K562 (cell line): ENCODE measurements around the gene CLCF1.

Experiments
- CBX1 ChIP-seq: sonication (generic); IDR thresholded peaks from 2 replicates; pipeline ENCODE4 v1.6.1; 2016; ENCODE audit warnings: antibody characterized with exemption, low read depth, mild to moderate bottlenecking
- EGR1 ChIP-seq: fragments of 450-650 bp; conservative IDR thresholded peaks from 2 replicates; pipeline ENCODE4 v1.6.1; 2017; ENCODE audit warnings: mild to moderate bottlenecking
- FOXM1 ChIP-seq, 2 experiments: fragments of 450-650 bp in 1 of 2; sonication (generic) in 1 of 2; formaldehyde crosslinking in 1 of 2; IDR thresholded peaks; 2 replicates each; pipeline versions ENCODE4 v1.6.1 to v1.9.0; 2017 to 2022; ENCODE audit warnings: low read depth in 2 of 2, mild to moderate bottlenecking in 2 of 2, missing genetic modification reagents in 1 of 2, moderate library complexity in 1 of 2
- HDGF ChIP-seq: fragments of 450-650 bp; IDR thresholded peaks from 2 replicates; pipeline ENCODE4 v1.6.1; 2016
- HNRNPH1 ChIP-seq: fragments of 200-400 bp; formaldehyde crosslinking; optimal IDR thresholded peaks from 2 replicates; pipeline ENCODE3; 2017; ENCODE audit warnings: low read depth, mild to moderate bottlenecking, low read length, moderate library complexity
- JUND ChIP-seq, 2 experiments: IDR thresholded peaks; 2 replicates in 1 of 2; 3 replicates in 1 of 2; pipeline ENCODE4 v1.6.1; 2011; ENCODE audit warnings: borderline replicate concordance in 2 of 2, low read depth in 2 of 2, low read length in 2 of 2, improper control_type of control experiment in 1 of 2, missing biosample characterization in 1 of 2, missing genetic modification characterization in 1 of 2, missing genetic modification reagents in 1 of 2
- MAFG ChIP-seq: fragments of 450-650 bp; conservative IDR thresholded peaks from 2 replicates; pipeline ENCODE4 v1.6.1; 2016; ENCODE audit warnings: missing genetic modification characterization, missing compliant biosample characterization
- PHF21A ChIP-seq: fragments of 450-650 bp; IDR thresholded peaks from 2 replicates; pipeline ENCODE4 v1.6.1; 2017; ENCODE audit warnings: low read depth, borderline replicate concordance
- TF ChIP-seq, protein P1 (sequence below): fragments of 450-650 bp; formaldehyde crosslinking; IDR thresholded peaks from 2 replicates; pipeline ENCODE4 v1.4.0; 2022; ENCODE audit warnings: mild to moderate bottlenecking, moderate library complexity
- TF ChIP-seq, protein P2 (sequence below), 3 experiments: IDR thresholded peaks in 2 of 3; conservative IDR thresholded peaks in 1 of 3; 2 replicates each; pipeline ENCODE4 v1.5.1; 2011 to 2012; ENCODE audit warnings: low read length in 3 of 3, mild to moderate bottlenecking in 3 of 3, control low read depth in 2 of 3, improper control_type of control experiment in 1 of 3, inconsistent platforms in 1 of 3, low read depth in 1 of 3, mixed read lengths in 1 of 3, moderate library complexity in 1 of 3; ENCODE audit not compliant: insufficient read depth in 2 of 3
- TF ChIP-seq, protein P3 (sequence below): fragments of 450-650 bp; formaldehyde crosslinking; IDR thresholded peaks from 2 replicates; pipeline ENCODE4 v1.4.0; 2020; ENCODE audit warnings: mild to moderate bottlenecking, mixed read lengths

DNA sequence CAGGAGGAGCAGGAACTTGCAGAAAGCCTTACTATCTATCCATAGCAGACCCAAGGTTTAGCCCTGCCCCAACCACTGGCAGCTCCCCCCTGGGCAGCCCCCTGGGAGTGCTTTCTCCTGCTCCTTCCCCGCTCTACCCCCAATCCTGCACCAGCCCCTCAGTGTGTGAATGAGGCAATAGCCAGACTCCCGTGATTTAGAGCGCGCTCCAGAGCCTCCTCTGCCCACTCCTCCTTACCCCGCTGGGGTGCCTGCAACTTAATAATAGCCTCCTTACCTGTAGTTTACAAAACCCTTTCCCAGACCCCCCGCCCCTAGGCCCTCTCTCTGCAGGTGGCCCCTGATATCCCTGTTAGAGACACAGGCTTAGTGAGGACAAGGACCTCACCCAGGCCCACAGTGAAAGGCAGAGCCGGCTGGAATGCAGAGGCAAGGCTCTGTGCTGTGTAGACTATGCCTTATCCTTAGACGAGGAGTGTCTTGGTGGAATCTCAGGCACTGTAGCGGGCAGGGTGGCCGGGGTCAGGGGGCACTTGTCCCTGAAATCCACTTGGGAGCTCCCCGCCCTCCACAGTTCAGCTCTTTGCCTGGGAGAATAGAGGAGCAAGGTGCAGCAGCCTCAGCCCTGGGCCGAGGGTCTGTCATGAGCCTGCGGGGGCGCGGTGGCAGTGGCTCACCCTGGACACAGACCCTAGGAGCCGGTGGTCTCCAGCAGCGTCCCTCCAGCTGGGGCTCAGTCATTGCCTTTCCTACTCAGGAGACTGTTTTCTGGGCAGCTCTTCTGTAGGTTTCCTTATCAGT, 37.8 kb upstream of the CLCF1 start:
- TF ChIP-seq EGR1 (no peak), HNRNPH1 (no peak), PHF21A (no peak), FOXM1 (IDR thresholded peaks at IDR 0.05; ENCODE audit: low read depth) (no peak), FOXM1 (CRISPR knock-in tag; IDR thresholded peaks at IDR 0.05; ENCODE audit: low read depth) (no peak), JUND (IDR thresholded peaks at IDR 0.05; ENCODE audit: borderline replicate concordance, low read depth, low read length) (no peak), JUND (tag; IDR thresholded peaks at IDR 0.05; ENCODE audit: borderline replicate concordance, low read depth, low read length) (no peak), MAFG (tag) (no peak), HDGF (no peak), CBX1 (no peak)
- TF ChIP-seq, protein P1, sequence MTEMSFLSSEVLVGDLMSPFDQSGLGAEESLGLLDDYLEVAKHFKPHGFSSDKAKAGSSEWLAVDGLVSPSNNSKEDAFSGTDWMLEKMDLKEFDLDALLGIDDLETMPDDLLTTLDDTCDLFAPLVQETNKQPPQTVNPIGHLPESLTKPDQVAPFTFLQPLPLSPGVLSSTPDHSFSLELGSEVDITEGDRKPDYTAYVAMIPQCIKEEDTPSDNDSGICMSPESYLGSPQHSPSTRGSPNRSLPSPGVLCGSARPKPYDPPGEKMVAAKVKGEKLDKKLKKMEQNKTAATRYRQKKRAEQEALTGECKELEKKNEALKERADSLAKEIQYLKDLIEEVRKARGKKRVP (CRISPR knock-in tag): no peak
- TF ChIP-seq, protein P2, sequence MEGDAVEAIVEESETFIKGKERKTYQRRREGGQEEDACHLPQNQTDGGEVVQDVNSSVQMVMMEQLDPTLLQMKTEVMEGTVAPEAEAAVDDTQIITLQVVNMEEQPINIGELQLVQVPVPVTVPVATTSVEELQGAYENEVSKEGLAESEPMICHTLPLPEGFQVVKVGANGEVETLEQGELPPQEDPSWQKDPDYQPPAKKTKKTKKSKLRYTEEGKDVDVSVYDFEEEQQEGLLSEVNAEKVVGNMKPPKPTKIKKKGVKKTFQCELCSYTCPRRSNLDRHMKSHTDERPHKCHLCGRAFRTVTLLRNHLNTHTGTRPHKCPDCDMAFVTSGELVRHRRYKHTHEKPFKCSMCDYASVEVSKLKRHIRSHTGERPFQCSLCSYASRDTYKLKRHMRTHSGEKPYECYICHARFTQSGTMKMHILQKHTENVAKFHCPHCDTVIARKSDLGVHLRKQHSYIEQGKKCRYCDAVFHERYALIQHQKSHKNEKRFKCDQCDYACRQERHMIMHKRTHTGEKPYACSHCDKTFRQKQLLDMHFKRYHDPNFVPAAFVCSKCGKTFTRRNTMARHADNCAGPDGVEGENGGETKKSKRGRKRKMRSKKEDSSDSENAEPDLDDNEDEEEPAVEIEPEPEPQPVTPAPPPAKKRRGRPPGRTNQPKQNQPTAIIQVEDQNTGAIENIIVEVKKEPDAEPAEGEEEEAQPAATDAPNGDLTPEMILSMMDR (IDR thresholded peaks at IDR 0.05 in 2 of 3, conservative IDR thresholded peaks at IDR 0.05 in 1 of 3; ENCODE audit: insufficient read depth in 2 of 3, low read depth in 1 of 3, low read length in 3 of 3): no peak
- TF ChIP-seq, protein P3, sequence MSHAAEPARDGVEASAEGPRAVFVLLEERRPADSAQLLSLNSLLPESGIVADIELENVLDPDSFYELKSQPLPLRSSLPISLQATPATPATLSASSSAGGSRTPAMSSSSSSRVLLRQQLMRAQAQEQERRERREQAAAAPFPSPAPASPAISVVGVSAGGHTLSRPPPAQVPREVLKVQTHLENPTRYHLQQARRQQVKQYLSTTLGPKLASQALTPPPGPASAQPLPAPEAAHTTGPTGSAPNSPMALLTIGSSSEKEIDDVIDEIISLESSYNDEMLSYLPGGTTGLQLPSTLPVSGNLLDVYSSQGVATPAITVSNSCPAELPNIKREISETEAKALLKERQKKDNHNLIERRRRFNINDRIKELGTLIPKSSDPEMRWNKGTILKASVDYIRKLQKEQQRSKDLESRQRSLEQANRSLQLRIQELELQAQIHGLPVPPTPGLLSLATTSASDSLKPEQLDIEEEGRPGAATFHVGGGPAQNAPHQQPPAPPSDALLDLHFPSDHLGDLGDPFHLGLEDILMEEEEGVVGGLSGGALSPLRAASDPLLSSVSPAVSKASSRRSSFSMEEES: no peak
